Dendritic cell treated with granulocyte-macrophage colony-stimulating factor and Interleukin-4, amounts not matched to agents 40 ng/mL and 50 ng/mL, for 4 days (primary cell): Measurements from ENCODE around the gene FERMT2.

Source experiments
- H3K27ac Mint-ChIP-seq: one replicate; pipeline ENCODE4 v1.8.0; 2022; ENCODE audit warnings: mild to moderate bottlenecking, mixed read lengths
- H3K27me3 Mint-ChIP-seq: one replicate; pipeline ENCODE4 v1.8.0; 2022; ENCODE audit warnings: mild to moderate bottlenecking, mixed read lengths
- H3K36me3 Mint-ChIP-seq: one replicate; pipeline ENCODE4 v1.8.0; 2022; ENCODE audit warnings: low read depth, mixed read lengths
- H3K4me1 Mint-ChIP-seq: one replicate; pipeline ENCODE4 v1.8.0; 2022; ENCODE audit warnings: low read depth, mixed read lengths
- H3K4me3 Mint-ChIP-seq: one replicate; pipeline ENCODE4 v1.8.0; 2022; ENCODE audit warnings: mild to moderate bottlenecking, moderate library complexity, mixed read lengths
- H3K9me3 Mint-ChIP-seq: one replicate; pipeline ENCODE4 v1.8.0; 2022; ENCODE audit warnings: mixed read lengths
- intact Hi-C: fragments of 100-400 bp; cut with micrococcal nuclease; formaldehyde crosslinking; loops from one replicate; pipeline ENCODE4 v1.15.0; 2022

Gene FERMT2

DNA sequence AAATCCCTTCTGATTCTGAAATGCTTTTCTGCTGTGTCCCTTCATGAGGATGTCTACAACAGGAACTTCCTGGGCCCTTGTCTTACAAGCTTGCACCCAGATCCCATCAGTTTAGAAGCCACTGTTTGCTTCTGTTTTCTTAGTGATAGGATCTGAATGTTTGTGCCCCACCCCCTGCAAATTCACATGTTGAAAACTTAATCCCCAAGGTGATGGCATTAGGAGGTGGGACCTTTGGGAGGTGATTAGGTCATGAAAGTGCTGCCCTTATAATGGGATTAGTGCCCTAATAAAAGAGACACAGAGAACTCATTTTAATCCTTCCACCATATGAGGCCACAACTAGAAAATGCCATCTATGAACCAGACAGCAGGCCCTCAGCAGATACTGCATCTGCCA lies 123.4 kb downstream of the FERMT2 start:
- H3K36me3 Mint-ChIP-seq, result no peaks in the 10 kb centered on the region
- H3K4me1 Mint-ChIP-seq, result no peaks in the 10 kb centered on the region
- no peaks in the 10 kb centered on the region for H3K9me3 Mint-ChIP-seq
- H3K27me3 Mint-ChIP-seq, result peaks cover 3% of the 10 kb centered on the region
- no peak overlapping the region for H3K27ac Mint-ChIP-seq
- intact Hi-C loops, result loop anchor here (10.0 kb wide), 1 partner anchor 1347 kb away; no protein-coding TSS in a partner anchor
- no peak overlapping the region for H3K4me3 Mint-ChIP-seq

DNA sequence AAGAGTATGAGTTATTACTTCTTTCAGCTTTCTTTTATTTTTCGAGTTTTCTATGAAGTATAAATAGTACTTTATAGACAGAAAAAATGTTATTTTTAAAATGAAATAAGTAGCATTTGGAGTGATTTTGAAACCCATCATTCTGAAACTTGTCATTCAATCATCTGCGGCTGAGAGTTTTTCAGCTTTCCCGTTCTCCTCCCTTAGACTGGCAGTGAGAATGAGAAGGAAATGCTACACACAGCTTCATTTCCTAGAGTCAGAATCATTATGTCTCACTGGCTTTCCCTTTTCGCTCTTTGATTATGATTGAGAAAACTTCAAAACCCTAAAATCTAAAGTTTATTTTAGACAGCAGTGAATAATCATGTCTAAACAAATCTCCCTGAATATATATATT lies 125.8 kb downstream of the FERMT2 start:
- intact Hi-C loops, result loop anchor here (10.0 kb wide), 1 partner anchor 1350 kb away; no protein-coding TSS in a partner anchor

DNA sequence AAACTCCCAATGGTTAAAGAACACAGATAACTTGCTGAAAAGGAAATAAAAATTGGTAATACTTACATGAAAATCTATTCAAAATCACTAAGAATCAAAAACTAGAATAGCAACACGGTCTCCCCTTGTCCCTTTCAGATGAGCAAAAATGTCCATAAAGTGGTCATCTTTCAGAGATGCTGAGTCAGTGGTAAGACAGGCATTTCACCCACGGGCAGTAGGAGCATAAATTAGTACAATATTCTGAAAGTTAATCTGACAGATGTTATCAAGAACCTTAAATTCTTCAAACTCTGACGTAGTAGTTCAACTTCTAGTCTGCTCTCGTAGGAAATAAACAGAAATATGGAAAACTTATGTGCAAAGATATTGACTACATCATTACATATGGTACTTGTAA lies 126.4 kb downstream of the FERMT2 start:
- H3K36me3 Mint-ChIP-seq, result no peaks in the 10 kb centered on the region
- H3K9me3 Mint-ChIP-seq, result no peaks in the 10 kb centered on the region
- no peaks in the 10 kb centered on the region for H3K4me1 Mint-ChIP-seq
- no peak overlapping the region for H3K4me3 Mint-ChIP-seq
- intact Hi-C loops, result loop anchor here (10.0 kb wide), 1 partner anchor 1350 kb away; no protein-coding TSS in a partner anchor
- no peak overlapping the region for H3K27ac Mint-ChIP-seq
- peaks cover 2% of the 10 kb centered on the region for H3K27me3 Mint-ChIP-seq

More for the DNA sequence above, 125.8 kb downstream of the FERMT2 start:
- H3K4me3 Mint-ChIP-seq, result no peak overlapping the region
- H3K27me3 Mint-ChIP-seq, result peaks cover 3% of the 10 kb centered on the region
- H3K9me3 Mint-ChIP-seq, result no peaks in the 10 kb centered on the region
- no peaks in the 10 kb centered on the region for H3K36me3 Mint-ChIP-seq
- no peak overlapping the region for H3K27ac Mint-ChIP-seq
- no peaks in the 10 kb centered on the region for H3K4me1 Mint-ChIP-seq

DNA sequence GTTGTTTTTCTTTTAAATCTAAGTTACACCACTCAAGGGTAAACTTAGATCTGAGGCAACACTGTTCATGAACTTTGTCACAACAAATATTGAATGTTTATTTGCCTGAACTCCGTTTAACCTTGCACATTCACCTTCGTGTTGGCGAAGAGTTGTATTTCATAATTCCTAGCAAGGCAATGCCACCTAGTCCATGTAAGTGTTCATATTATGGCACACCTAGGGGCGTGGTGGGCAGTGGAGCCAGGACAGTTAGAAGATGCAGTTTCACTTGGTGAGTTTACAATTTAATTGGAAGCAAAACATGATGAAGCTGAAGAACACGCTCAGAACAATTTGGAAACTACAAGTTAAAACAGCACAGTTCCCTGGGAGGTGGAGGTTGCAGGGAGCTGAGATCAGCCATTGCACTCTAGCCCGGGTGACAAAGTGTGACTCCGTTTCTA lies 129.0 kb downstream of the FERMT2 start:
- H3K27me3 Mint-ChIP-seq, result peaks cover 1% of the 10 kb centered on the region

DNA sequence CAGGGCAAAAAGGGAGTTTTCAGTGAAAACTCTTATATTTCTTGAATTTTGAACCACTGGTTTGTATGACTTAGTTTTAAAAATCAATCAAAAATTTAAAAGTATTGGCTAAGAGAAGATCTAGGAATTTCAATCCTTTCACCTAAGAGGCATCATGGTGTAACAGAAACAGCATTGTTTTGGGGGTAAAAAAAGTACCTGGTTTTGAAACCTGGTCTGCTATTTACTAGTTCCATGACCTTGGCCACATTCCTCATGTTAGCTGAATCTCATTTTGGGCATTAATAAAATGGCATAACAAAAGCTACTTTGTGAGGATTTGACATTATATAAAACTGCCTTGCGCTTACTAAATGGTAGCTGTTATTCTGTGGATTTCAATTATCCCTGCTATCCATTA lies 142.7 kb downstream of the FERMT2 start:
- intact Hi-C loops, result no loop called here
- H3K36me3 Mint-ChIP-seq, result no peaks in the 10 kb centered on the region
- H3K4me1 Mint-ChIP-seq, result no peaks in the 10 kb centered on the region
- H3K9me3 Mint-ChIP-seq, result no peaks in the 10 kb centered on the region
- no peak overlapping the region for H3K4me3 Mint-ChIP-seq
- H3K27me3 Mint-ChIP-seq, result no peaks in the 10 kb centered on the region
- H3K27ac Mint-ChIP-seq, result no peak overlapping the region

More for the DNA sequence above, 129.0 kb downstream of the FERMT2 start:
- H3K36me3 Mint-ChIP-seq, result no peaks in the 10 kb centered on the region
- intact Hi-C loops, result loop anchor here (10.0 kb wide), 1 partner anchor 1353 kb away; no protein-coding TSS in a partner anchor
- H3K4me1 Mint-ChIP-seq, result no peaks in the 10 kb centered on the region
- no peaks in the 10 kb centered on the region for H3K9me3 Mint-ChIP-seq
- H3K27ac Mint-ChIP-seq, result no peak overlapping the region
- no peak overlapping the region for H3K4me3 Mint-ChIP-seq
